ENCODE results near the gene NKAIN2.

Gene NKAIN2

DNA sequence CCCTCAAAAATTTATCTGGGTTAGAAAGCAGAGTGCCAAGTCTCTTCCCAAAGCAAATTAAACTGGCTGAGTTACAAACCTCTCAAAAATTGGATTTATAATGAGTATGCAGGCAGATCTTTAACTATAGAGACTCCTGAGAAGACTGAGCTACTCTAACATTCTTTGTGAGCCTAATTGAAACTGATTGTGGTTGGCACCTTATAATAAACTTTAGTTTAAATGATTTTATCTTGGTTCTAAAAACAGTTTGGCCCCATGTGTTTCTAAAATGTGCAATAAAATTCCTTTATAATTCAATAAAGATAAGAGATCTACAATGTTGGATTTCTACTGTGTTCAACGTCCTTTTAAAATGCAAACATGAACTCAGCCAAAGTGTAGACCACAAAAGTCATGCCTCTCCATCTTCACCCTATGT is 678.4 kb downstream of the NKAIN2 start:
- no peak for DNase-seq (ENCODE audit: low spot score)
- FAIRE-seq, result no peak

DNA sequence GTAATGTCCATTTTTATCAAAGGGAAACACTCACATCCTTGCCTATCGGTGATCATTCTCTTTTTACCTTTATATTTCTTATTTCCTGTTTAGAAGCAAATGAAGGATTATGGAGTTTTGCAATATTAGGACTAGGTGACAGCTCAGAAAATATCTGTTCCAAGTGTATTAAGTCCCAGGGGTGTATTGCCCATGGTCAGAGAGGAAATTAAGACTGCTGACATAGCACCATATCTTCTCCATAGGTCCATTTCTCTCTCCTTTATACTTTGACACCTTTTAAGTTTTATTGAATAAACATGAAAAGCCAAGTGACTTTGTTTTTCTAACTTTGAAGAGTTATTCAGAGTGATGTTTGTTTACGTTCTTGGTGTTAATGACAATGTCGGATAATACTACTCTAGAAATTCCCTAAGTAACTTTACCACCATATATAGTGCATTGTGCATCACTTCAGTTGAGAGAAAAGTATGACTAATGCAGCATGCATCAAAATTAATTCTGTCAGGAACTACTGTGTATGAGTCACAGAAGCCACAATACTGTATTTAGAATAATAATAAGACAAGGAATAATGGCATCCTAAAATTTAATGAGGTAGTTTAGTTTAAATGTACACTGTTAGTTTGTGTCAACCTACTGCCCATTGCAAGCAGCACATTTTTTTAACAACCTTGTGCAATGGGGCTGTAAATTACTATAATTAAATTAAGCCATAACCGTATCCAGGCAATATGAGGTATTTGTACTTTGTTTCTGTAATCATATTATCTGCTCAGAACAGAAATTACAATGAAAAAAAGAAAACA is 684.2 kb downstream of the NKAIN2 start:
- DNase-seq (ENCODE audit: low spot score) (peak; percentile 35), FAIRE-seq (peak; percentile 68)

- no peak for FAIRE-seq
- no peak for DNase-seq (ENCODE audit: low spot score)
These were observed 686.5 kb downstream of the NKAIN2 start for GRCh38 chr6:124490122-124490521.

GRCh38 chr6:124493259-124493658 is 689.6 kb downstream of the NKAIN2 start:
- DNase-seq (ENCODE audit: low spot score) (no peak), FAIRE-seq (no peak)

DNA sequence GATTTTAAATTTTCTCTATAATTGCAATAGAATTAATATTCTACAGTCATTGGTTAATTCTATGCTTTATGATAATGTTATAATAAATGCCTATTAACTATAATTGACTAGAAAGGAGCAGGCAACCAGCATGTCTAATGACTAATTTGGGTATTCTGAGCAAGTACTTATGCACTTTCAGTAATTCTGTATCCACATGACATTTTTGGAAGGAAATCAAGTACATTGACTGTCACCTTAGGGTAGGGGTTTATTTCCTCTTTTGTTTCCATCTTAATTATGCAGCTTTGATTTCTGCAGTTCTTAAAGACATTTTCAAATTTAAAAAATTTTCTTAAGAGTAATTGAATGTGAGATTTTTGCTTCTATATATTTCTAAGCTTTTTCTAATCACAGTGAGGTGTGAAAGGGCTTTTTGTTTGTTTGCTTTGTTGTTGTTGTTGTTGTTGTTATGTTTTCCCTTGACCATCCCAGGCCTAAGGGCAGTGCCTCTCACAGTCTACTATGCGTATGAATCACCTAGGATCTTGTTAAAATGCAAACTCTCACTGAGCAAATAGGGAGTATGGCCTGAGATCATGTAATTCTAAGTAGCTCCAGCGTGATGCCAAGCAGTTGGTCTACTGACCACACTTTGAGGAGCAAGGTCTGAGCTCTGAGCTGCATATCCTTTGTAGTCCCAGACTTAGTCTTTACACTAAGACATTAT is 691.4 kb downstream of the NKAIN2 start:
- DNase-seq (ENCODE audit: low spot score) (no peak), FAIRE-seq (no peak)

- no peak for FAIRE-seq
- no peak for DNase-seq (ENCODE audit: low spot score)
These were observed 692.1 kb downstream of the NKAIN2 start for GRCh38 chr6:124495665-124496190.

DNA sequence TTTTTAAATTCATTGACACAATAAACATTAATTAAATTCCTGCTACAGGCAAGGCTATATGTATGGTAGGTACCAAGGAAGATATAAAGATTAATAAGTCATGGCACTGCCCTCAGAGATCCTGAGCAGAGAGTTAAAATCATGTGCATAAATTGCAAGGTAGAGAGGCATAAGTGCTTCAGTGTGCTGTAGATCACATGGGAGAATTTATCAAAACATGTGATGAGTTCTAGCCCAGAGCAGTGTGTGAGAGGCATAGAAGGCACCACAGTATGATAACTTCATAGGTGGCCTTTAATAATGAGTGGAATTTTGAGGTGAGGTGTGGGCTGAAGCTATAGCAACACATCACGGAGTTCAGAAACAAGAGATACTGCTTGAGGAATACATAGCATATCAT is 692.7 kb downstream of the NKAIN2 start:
- FAIRE-seq, result no peak

GRCh38 chr6:124512431-124512830 is 708.8 kb downstream of the NKAIN2 start:
- FAIRE-seq (no peak), DNase-seq (ENCODE audit: low spot score) (no peak)

More for the DNA sequence above, 692.7 kb downstream of the NKAIN2 start:
- no peak for DNase-seq (ENCODE audit: low spot score)

- FAIRE-seq, result no peak
- DNase-seq (ENCODE audit: low spot score), result no peak
These were observed 713.7 kb downstream of the NKAIN2 start for GRCh38 chr6:124517339-124517738.

DNA sequence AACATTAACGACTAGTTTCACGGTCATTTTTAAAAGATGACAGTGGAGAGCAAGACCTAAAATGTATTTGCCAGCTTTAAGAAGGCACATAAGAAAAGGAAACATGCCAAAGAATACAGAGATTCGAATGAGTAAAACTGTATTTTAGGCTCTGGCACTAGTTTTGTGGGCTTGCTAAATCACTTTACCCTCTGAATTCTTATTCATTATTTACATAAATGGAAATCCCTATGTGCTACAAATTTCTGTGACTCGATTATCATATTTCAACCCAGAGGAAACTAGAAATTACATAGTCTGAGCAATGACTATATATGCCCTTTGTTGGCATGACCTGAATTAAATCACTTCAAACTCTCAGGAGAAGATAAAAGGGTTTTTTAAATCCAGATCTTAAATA is 716.8 kb downstream of the NKAIN2 start:
- DNase-seq (ENCODE audit: low spot score) (no peak), FAIRE-seq (no peak)

GRCh38 chr6:124522335-124522734 is 718.7 kb downstream of the NKAIN2 start:
- no peak for DNase-seq (ENCODE audit: low spot score)
- no peak for FAIRE-seq

DNA sequence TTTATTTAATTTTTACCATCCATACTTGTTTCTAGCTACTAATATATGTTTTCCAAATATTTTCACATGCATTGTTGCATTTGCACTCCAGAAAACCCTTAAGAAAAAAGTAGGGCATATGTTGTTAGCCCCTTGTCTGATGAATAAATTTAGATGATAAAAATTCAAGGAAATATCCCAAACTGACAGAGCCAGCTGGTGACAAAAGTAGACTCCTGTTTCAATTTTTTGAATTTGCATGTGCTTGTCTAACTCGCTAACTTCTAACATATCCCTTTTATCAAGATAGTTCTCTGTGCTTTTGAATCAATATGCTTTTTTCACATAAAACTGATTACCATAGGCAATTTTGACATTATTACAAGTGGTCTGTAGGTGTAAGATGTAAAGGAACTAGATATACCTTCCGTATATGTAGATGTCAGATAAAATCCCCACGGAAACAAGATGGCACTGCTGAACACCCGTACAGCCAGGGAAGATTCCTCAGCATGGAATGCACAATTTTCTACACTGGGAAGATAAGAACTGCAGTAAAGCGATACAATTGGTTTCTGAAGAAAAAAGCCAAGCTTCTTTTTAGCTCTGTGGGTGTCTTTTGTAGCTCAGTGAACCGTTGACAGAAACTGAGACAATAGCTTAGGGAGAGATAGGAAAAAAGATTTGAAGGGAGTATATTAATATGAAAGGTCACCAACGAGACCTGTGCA is 721.0 kb downstream of the NKAIN2 start:
- DNase-seq (ENCODE audit: low spot score), result no peak

DNA sequence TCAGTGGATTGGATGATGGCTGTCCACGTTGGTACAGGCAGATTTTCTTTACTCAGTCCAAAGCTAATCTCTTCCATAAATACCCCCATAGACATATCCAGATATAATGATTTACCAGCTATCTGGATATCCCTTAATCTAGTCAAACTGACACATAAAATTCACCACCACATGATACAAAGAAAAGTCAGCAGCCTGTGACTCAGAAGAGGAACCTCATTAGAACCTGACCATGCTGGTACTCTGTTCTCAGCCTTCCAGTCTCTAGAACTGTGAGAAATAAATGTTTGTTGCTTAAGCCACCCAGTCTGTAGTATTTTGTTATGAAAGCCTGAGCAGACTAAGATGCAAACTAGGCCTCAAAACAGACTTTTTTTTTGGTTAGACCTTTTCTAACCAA is 727.3 kb downstream of the NKAIN2 start:
- DNase-seq (ENCODE audit: low spot score) (no peak), FAIRE-seq (no peak)

More for the DNA sequence above, 721.0 kb downstream of the NKAIN2 start:
- FAIRE-seq, result no peak

- FAIRE-seq (no peak), DNase-seq (ENCODE audit: low spot score) (no peak)
These were observed 731.6 kb downstream of the NKAIN2 start for GRCh38 chr6:124535299-124535698.

DNA sequence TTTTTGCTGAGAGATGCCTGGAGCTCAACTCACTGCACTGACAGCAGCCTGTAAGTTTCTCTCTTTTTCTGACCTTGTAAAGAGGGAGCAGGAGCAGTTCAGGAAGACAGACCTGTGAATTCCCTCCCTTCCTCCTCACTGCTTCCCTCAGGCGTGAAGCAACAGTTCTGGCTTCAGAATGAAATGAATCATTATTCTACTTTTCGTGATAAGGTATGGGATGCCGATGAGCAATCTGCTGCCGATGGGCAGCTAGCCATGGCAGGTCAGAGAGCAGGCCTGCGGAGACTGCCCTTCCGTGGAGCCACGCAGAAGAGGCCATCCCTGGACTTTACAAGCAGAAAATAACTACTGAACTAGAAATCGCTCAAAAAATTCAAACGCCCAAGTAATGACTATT is 732.1 kb downstream of the NKAIN2 start:
- FAIRE-seq, result no peak
- DNase-seq (ENCODE audit: low spot score), result peak; percentile 16

- DNase-seq (ENCODE audit: low spot score) (no peak), FAIRE-seq (no peak)
These were observed 732.6 kb downstream of the NKAIN2 start for GRCh38 chr6:124536157-124536841.

- no peak for DNase-seq (ENCODE audit: low spot score)
- FAIRE-seq, result no peak
These were observed 733.2 kb downstream of the NKAIN2 start for GRCh38 chr6:124536842-124537191.

- DNase-seq (ENCODE audit: low spot score) (no peak), FAIRE-seq (no peak)
These were observed 735.4 kb downstream of the NKAIN2 start for GRCh38 chr6:124539096-124539495.

DNA sequence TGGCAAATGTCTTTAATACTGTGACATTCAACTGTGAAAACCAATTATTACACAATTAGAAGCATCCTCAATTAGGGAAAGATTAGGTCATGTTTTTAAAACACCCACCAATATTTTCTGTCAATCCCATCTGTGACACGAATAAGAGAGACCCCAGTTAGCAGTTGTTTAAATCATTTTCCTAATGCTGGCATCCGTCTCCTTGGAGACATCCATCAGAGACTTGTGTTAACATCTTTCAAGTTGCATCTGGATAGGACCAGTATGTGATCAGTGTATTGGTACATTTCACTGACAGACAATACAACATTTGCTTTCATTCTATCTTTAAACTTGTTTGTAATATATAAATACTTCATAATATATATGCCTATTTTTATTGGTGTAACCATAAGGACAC is 737.9 kb downstream of the NKAIN2 start:
- FAIRE-seq (no peak), DNase-seq (ENCODE audit: low spot score) (no peak)

GRCh38 chr6:124546601-124547000 is 742.9 kb downstream of the NKAIN2 start:
- DNase-seq (ENCODE audit: low spot score), result no peak
- no peak for FAIRE-seq

- DNase-seq (ENCODE audit: low spot score), result no peak
- no peak for FAIRE-seq
These were observed 748.1 kb downstream of the NKAIN2 start for GRCh38 chr6:124551711-124552233.
